ENCODE measurements around the gene SLC34A2.

GRCh38 chr4:25654031-25654970 is 1.4 kb upstream of the SLC34A2 start:
- no peak for TF ChIP-seq EP300 (IDR thresholded peaks at IDR 0.05)
- TF ChIP-seq POLR2A (IDR thresholded peaks at IDR 0.05) = peak in 1 of 4 donors; percentile 53

Measured in upper lobe of left lung (tissue), 4 donors.